IPS-18c (cell line): ENCODE data around the gene OR2L8.

Source experiments
- H3K4me3 ChIP-seq: 2 replicates; pipeline ENCODE4 v1.7.0; 2013; ENCODE audit warnings: low read depth, mild to moderate bottlenecking, low read length, moderate library complexity; ENCODE audit not compliant: insufficient read depth
- H3K9me3 ChIP-seq: one replicate; pipeline ENCODE4 v1.6.1; 2013; ENCODE audit warnings: mild to moderate bottlenecking, low read length, moderate library complexity; ENCODE audit not compliant: control insufficient read depth, insufficient read depth

Gene OR2L8

DNA sequence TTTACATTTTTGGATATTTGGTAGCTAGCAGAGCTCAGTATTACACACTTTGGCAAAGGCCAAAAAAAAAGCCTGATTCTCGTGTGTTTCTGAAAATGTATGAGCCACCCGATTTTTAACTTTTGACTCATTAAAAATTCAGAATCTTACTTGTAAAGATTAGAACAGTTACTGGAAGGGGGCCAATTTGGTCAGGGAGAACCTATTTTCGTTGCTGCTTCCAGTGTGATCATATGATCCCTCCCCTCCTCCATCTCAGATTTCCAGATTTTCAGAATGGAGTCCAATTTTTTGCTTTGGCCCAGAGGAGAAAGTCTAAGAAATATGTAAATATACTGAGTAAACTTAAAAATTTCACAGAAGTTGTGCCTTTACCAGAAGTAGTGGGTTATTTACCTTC lies 13.1 kb downstream of the OR2L8 start:
- no peak overlapping the region for H3K4me3 ChIP-seq
- no peaks in the 10 kb centered on the region for H3K9me3 ChIP-seq

DNA sequence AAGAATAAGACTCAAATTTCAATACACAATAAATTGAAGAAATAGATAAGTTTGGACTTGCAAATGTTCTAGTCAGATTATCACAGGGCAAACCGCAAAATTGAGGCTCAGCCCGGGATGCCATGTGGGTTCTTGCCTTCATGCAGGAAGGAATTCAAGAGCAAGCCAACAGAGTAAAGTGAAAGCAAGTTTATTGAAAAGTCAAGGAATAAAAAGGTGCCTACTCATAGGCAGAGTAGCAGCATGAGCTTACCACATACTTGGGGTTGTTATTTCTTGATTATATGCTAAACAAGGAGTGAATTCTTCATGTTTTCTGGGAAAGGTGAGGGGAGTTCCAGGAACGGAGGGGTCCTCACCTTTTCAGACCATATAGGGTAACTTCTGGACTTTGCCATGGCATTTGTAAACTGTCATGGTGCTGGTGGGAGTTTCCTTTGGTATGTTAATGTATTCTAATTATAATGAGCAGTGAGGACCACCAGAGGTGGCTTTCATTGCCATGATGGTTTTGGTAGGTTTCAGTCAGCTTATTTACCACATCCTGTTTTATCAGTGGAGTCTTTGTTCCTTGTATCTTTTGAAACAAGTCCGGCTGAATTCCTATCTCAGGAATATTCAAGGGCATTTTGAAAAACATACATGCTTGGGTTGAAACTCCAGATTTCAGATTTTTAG lies 14.4 kb downstream of the OR2L8 start:
- no peak overlapping the region for H3K4me3 ChIP-seq

GRCh38 chr1:247964933-247965332 lies 16.3 kb downstream of the OR2L8 start, which contains the start of gene OR2AK2:
Gene OR2AK2 (plus strand): TSS chr1:247965233. CDS start chr1:247965377, 144 bp downstream.
- Histone ChIP-seq H3K9me3 (no peaks in the 10 kb centered on the region), H3K4me3 (no peak within 1 kb of the TSS)

More for the DNA sequence above, 14.4 kb downstream of the OR2L8 start:
- H3K9me3 ChIP-seq, result no peaks in the 10 kb centered on the region

GRCh38 chr1:247966532-247967204 lies 18.0 kb downstream of the OR2L8 start:
- H3K9me3 ChIP-seq, result no peaks in the 10 kb centered on the region

GRCh38 chr1:247992986-247993385 lies 44.3 kb downstream of the OR2L8 start:
- H3K9me3 ChIP-seq, result no peaks in the 10 kb centered on the region
- H3K4me3 ChIP-seq, result no peak overlapping the region

More at GRCh38 chr1:247966532-247967204, 18.0 kb downstream of the OR2L8 start:
- H3K4me3 ChIP-seq, result no peak overlapping the region

DNA sequence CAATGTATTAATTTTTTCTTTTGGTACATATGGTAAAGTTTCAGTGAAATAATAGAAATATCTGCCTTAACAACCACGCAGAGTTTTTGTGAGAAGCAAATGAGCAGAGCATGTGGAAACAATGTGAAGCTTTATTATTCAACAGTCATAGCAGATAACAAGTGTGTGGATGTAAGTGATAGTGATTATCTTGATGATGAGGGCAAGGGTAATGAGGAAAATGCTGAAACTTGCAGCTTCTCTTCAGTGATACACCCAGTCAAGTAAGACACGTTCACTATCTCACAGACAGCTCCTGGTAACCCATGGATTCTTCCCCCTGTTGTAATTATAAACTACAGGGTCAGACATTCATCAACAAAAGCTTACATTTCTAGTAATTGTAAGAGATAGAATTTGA lies 50.2 kb downstream of the OR2L8 start:
- no peaks in the 10 kb centered on the region for H3K9me3 ChIP-seq

More for the DNA sequence above, 50.2 kb downstream of the OR2L8 start:
- no peak overlapping the region for H3K4me3 ChIP-seq
